GM12878 (cell line): ENCODE results near the gene FZD10. TPM values are rescaled to one million over a fixed set of nuclear protein-coding genes. Genes with fewer than 3 reads are reported as not detected.

Experiments
- ATAC-seq: fragments of 200-7000 bp; cut with Tn5 transposase; 3 replicates; pipeline ENCODE4 v1.9.1; 2020; ENCODE audit warnings: mild to moderate bottlenecking, moderate library complexity
- BruUV-seq: library from RNA; stranded (reverse); fragments of 400-500 nt; replicated peaks from 2 replicates; lab custom pipeline; 2021; lab: Mats Ljungman, UMichigan
- CTCF ChIA-PET: fragments of 300-600 bp; sonication (Branson Sonifier 250); formaldehyde crosslinking; extraction: SDS; loops from one replicate; lab custom pipeline; 2021; ENCODE audit warnings: inconsistent platforms; lab: Yijun Ruan, JAX
- POLR2A ChIA-PET: fragments of 350-600 bp; formaldehyde crosslinking; extraction: SDS; loops from one replicate; lab custom pipeline; 2021; ENCODE audit warnings: inconsistent platforms; lab: Charles Lee
- RAD21 ChIA-PET: fragments of 300-600 bp; sonication (Branson Sonifier 250); formaldehyde crosslinking; loops from one replicate; lab custom pipeline; 2023; ENCODE audit warnings: antibody characterized with exemption; ENCODE audit not compliant: unreplicated experiment; lab: Charles Lee
- SMC1A ChIA-PET: fragments of 300-600 bp; sonication (Branson Sonifier 250); formaldehyde crosslinking; loops from one replicate; lab custom pipeline; 2023; ENCODE audit not compliant: unreplicated experiment, uncharacterized antibody; lab: Charles Lee
- DNase-seq: peaks from one replicate; pipeline ENCODE4 v3.0.0-alpha.2; 2011; ENCODE audit warnings: low read depth, low spot score
- FAIRE-seq: peaks from 3 replicates; lab custom pipeline; 2011; peaks lifted over from hg19 to GRCh38; lab: Jason Lieb, UNC
- H2AFZ ChIP-seq: 2 replicates; pipeline ENCODE4 v1.6.0; 2011; ENCODE audit warnings: low read depth, low read length, control low read depth; ENCODE audit not compliant: control insufficient read depth
- H3K27ac ChIP-seq: 2 replicates; pipeline ENCODE4 v1.5.1; 2011; ENCODE audit warnings: control low read depth; ENCODE audit not compliant: control insufficient read depth, insufficient read depth
- H3K27me3 ChIP-seq, 2 experiments: replicated peaks in 1 of 2; 2 replicates each; pipeline versions ENCODE4 v1.6.0 to v1.6.1; 2011; ENCODE audit warnings: low read length in 1 of 2; ENCODE audit not compliant: control insufficient read depth in 2 of 2, insufficient read depth in 2 of 2
- H3K36me3 ChIP-seq, 2 experiments: 2 replicates each; pipeline ENCODE4 v1.5.1; 2011; ENCODE audit warnings: low read length in 1 of 2; ENCODE audit not compliant: control insufficient read depth in 2 of 2, insufficient read depth in 2 of 2
- H3K4me1 ChIP-seq: 2 replicates; pipeline ENCODE4 v1.6.1; 2011; ENCODE audit warnings: mild to moderate bottlenecking, low read length, moderate library complexity, mixed read lengths; ENCODE audit not compliant: control insufficient read depth, insufficient read depth
- H3K4me2 ChIP-seq: 2 replicates; pipeline ENCODE4 v1.6.0; 2011; ENCODE audit warnings: control low read depth; ENCODE audit not compliant: control insufficient read depth, insufficient read depth
- H3K4me3 ChIP-seq: fragments of 200-600 bp; sonication (generic); 2 replicates; pipeline ENCODE4 v1.5.1; 2016
- H3K79me2 ChIP-seq: 2 replicates; pipeline ENCODE4 v1.6.0; 2011; ENCODE audit warnings: low read length; ENCODE audit not compliant: control insufficient read depth, insufficient read depth
- H3K9ac ChIP-seq: 2 replicates; pipeline ENCODE4 v1.8.0; 2011; ENCODE audit warnings: low read length, control low read depth, mixed read lengths; ENCODE audit not compliant: control insufficient read depth, insufficient read depth
- H3K9me3 ChIP-seq: replicated peaks from 3 replicates; pipeline ENCODE4 v1.5.1; 2011; ENCODE audit warnings: mild to moderate bottlenecking, low read length; ENCODE audit not compliant: control insufficient read depth, insufficient read depth
- H4K20me1 ChIP-seq: 2 replicates; pipeline ENCODE4 v1.6.0; 2011; ENCODE audit not compliant: control insufficient read depth, insufficient read depth
- CBFB ChIP-seq: IDR thresholded peaks from 2 replicates; pipeline ENCODE4 v1.6.1; 2016; ENCODE audit warnings: antibody characterized with exemption, low read depth
- CEBPZ ChIP-seq: fragments of 150-350 bp; IDR thresholded peaks from 2 replicates; pipeline ENCODE4 v1.6.1; 2016; ENCODE audit warnings: low read depth, low read length
- HSF1 ChIP-seq: fragments of 150-350 bp; IDR thresholded peaks from 2 replicates; pipeline ENCODE4 v1.6.1; 2014; ENCODE audit warnings: mild to moderate bottlenecking, low read depth, low read length
- IKZF1 ChIP-seq: fragments of 450-650 bp; conservative IDR thresholded peaks from 2 replicates; pipeline ENCODE4 v1.6.1; 2017; ENCODE audit warnings: antibody characterized with exemption, mild to moderate bottlenecking
- MEF2B ChIP-seq: fragments of 450-650 bp; IDR thresholded peaks from 2 replicates; pipeline ENCODE4 v1.6.1; 2018; ENCODE audit warnings: mild to moderate bottlenecking, moderate library complexity; ENCODE audit not compliant: partially characterized antibody, poor library complexity, severe bottlenecking
- MTA2 ChIP-seq: fragments of 450-650 bp; IDR thresholded peaks from 2 replicates; pipeline ENCODE4 v1.6.1; 2016; ENCODE audit warnings: low read depth, mild to moderate bottlenecking, moderate library complexity
- NFYB ChIP-seq: IDR thresholded peaks from 2 replicates; pipeline ENCODE4 v1.6.1; 2011; ENCODE audit warnings: low read depth, mild to moderate bottlenecking, low read length, improper control_type of control experiment, moderate library complexity; ENCODE audit not compliant: insufficient read depth
- SMAD5 ChIP-seq: IDR thresholded peaks from 2 replicates; pipeline ENCODE4 v1.6.1; 2016; ENCODE audit warnings: antibody characterized with exemption, low read depth
- SPI1 ChIP-seq: IDR thresholded peaks from 2 replicates; pipeline ENCODE4 v1.6.1; 2011; ENCODE audit warnings: low read depth, mild to moderate bottlenecking, low read length, moderate library complexity, borderline replicate concordance; ENCODE audit not compliant: insufficient read depth
- TCF3 ChIP-seq: IDR thresholded peaks from 2 replicates; pipeline ENCODE4 v1.6.1; 2012; ENCODE audit warnings: low read depth, mild to moderate bottlenecking, low read length, borderline replicate concordance; ENCODE audit not compliant: insufficient read depth
- ZNF274 ChIP-seq: IDR thresholded peaks from one replicate; pipeline ENCODE4 v1.8.0; 2011; ENCODE audit not compliant: insufficient read length, insufficient read depth
- WGBS: methylation state at CpG from one replicate; pipeline ENCODE4 v1.1.6; 2016; ENCODE audit warnings: low lambda C conversion rate; ENCODE audit not compliant: insufficient replicate concordance, insufficient coverage; ENCODE audit errors: missing lambda C conversion rate; 5-methylcytosine and 5-hydroxymethylcytosine counted together
- in situ Hi-C: fragments of 300-500 bp; cut with MboI; formaldehyde crosslinking; loops from 9 replicates; pipeline ENCODE4 v1.14.3; 2018; ENCODE audit warnings: mixed read lengths
- intact Hi-C: fragments of 100-400 bp; cut with micrococcal nuclease; formaldehyde crosslinking; loops from one replicate; pipeline ENCODE4 v1.14.2; 2022; ENCODE audit not compliant: unreplicated experiment
- polyA plus RNA-seq, 11 experiments: library from polyadenylated mRNA; depleted of rRNA in 4 of 11; unstranded in 6 of 11; stranded (reverse) in 5 of 11; fragments of >200 nt; fragmentation: Nextera tagmentation in 4 of 11; fragmentation: Illumina TruSeq in 1 of 11; extraction: Ambion mirVana in 4 of 11; extraction: Trizol in 1 of 11; gene quantifications; 1 replicate in 1 of 11; 2 replicates in 10 of 11; pipeline versions ENCODE4 v1.2.1 to v1.2.3, GENCODE V29; 2011 to 2016; ENCODE audit warnings: inconsistent platforms in 2 of 11, missing spikeins in 2 of 11, low read depth in 1 of 11
- total RNA-seq, 4 experiments: library from RNA; depleted of rRNA in 3 of 4; stranded (reverse); fragments of >200 nt in 3 of 4; fragmentation: Illumina TruSeq in 1 of 4; extraction: Trizol in 1 of 4; gene quantifications; 2 replicates each; pipeline versions ENCODE4 v1.2.1 to v1.2.3, GENCODE V29; 2013 to 2021

FZD10 gene
- total and polyA plus RNA-seq, 10 of the 15 experiments (the other 5 are each of a cell fraction or from before 2014, with no cell fraction given): not detected

- H4K20me1 ChIP-seq: no peaks in the 10 kb centered on the region
These were observed 40.9 kb downstream of the FZD10 start for GRCh38 chr12:130203151-130203550.

GRCh38 chr12:130204541-130204953, 42.3 kb downstream of the FZD10 start:
- ATAC-seq: no peak
- intact Hi-C loops (no loop called here), in situ Hi-C loops (no loop called here)
- Histone ChIP-seq H3K27ac (no peak overlapping the region), H3K4me2 (no peak overlapping the region), H3K79me2 (no peaks in the 10 kb centered on the region), H4K20me1 (no peaks in the 10 kb centered on the region), H3K9me3 (no peaks in the 10 kb centered on the region), H3K4me3 (no peak overlapping the region), H3K27me3 (no peaks in the 10 kb centered on the region), H2AFZ (no peak overlapping the region), H3K36me3 (no peaks in the 10 kb centered on the region), H3K9ac (no peak overlapping the region), H3K4me1 (no peaks in the 10 kb centered on the region)
- ChIA-PET POLR2A (no interaction called here), SMC1A (no interaction called here), CTCF (no interaction called here), RAD21 (no interaction called here)
- FAIRE-seq: no peak
- 40% methylated on average over 12 of the region's 12 CpGs for WGBS
- TF ChIP-seq IKZF1: no peak
- no peak for TF ChIP-seq MTA2
- TF ChIP-seq CEBPZ: no peak
- TF ChIP-seq HSF1: no peak
- TF ChIP-seq TCF3: no peak
- no peak for TF ChIP-seq NFYB
- TF ChIP-seq CBFB: no peak
- no peak for DNase-seq
- no TSS peak for BruUV-seq

More at GRCh38 chr12:130203151-130203550, 40.9 kb downstream of the FZD10 start:
- Histone ChIP-seq H3K79me2 (no peaks in the 10 kb centered on the region), H3K27ac (no peak overlapping the region), H2AFZ (no peak overlapping the region), H3K27me3 (no peaks in the 10 kb centered on the region), H3K4me3 (no peak overlapping the region), H3K4me1 (no peaks in the 10 kb centered on the region), H3K36me3 (no peaks in the 10 kb centered on the region), H3K4me2 (no peak overlapping the region), H3K9ac (no peak overlapping the region), H3K9me3 (no peaks in the 10 kb centered on the region)
- RAD21 ChIA-PET: no interaction called here
- intact Hi-C loops: no loop called here
- POLR2A ChIA-PET: no interaction called here
- CTCF ChIA-PET: no interaction called here
- ATAC-seq (no peak), DNase-seq (no peak), FAIRE-seq (no peak)
- BruUV-seq: no TSS peak
- SMC1A ChIA-PET: no interaction called here
- WGBS: 44% methylated on average over 11 of the region's 11 CpGs
- in situ Hi-C loops: no loop called here
- TF ChIP-seq SMAD5 (no peak), MEF2B (no peak), ZNF274 (no peak), SPI1 (no peak)
